T-cell (primary cell): ENCODE results near the gene ZNF786. TPM values are rescaled to one million over a fixed set of nuclear protein-coding genes. Genes with fewer than 3 reads are reported as not detected.

Source experiments
- ATAC-seq, 4 experiments: fragments of 200-7000 bp in 3 of 4; fragments of 150-1000 bp in 1 of 4; cut with Tn5 transposase; replicated peaks in 1 of 4; 1 replicate in 3 of 4; 2 replicates in 1 of 4; pipeline ENCODE4 v1.10.0; 2021; ENCODE audit warnings: moderate library complexity in 3 of 4, mild to moderate bottlenecking in 2 of 4, moderate number of reproducible peaks in 1 of 4
- CTCF ChIA-PET, 2 donors: fragments of 300-600 bp; sonication (Branson Sonifier 250); formaldehyde crosslinking; loops; one replicate each; lab custom pipeline; 2022; ENCODE audit warnings: antibody characterized with exemption in 2 of 2; lab: Charles Lee
- POLR2A ChIA-PET, 2 donors: fragments of 300-600 bp; sonication (Branson Sonifier 250); formaldehyde crosslinking; loops; one replicate each; lab custom pipeline; 2022; ENCODE audit warnings: antibody characterized with exemption in 2 of 2; lab: Charles Lee
- DNase-seq, 35 experiments: peaks; one replicate each; pipeline versions ENCODE4 v3.0.0 to v3.0.0-alpha.2; 2013 to 2023
- H3K27ac ChIP-seq: one replicate; pipeline ENCODE4 v1.5.1; 2013; ENCODE audit warnings: low read length
- H3K27me3 ChIP-seq, 2 experiments: replicated peaks in 1 of 2; 1 replicate in 1 of 2; 2 replicates in 1 of 2; pipeline versions ENCODE4 v1.6.1 to v1.7.0; 2013; ENCODE audit warnings: low read length in 1 of 2, mixed read lengths in 1 of 2; ENCODE audit not compliant: control insufficient read depth in 2 of 2, insufficient read depth in 2 of 2; ENCODE audit errors: extremely low read depth in 1 of 2
- H3K36me3 ChIP-seq, 2 donors: 1 replicate in 1 of 2; 2 replicates in 1 of 2; pipeline versions ENCODE4 v1.6.1 to v1.7.0; 2013; ENCODE audit warnings: low read length in 1 of 2; ENCODE audit not compliant: control insufficient read depth in 2 of 2, insufficient read depth in 1 of 2; ENCODE audit errors: extremely low read depth in 1 of 2
- H3K4me1 ChIP-seq, 2 experiments: 1 replicate in 1 of 2; 2 replicates in 1 of 2; pipeline versions ENCODE4 v1.6.1 to v1.7.0; 2013; ENCODE audit warnings: low read length in 2 of 2, mixed read lengths in 1 of 2; ENCODE audit not compliant: insufficient read depth in 2 of 2, control insufficient read depth in 1 of 2; ENCODE audit errors: extremely low read depth in 1 of 2
- H3K4me3 ChIP-seq, 2 donors: 1 replicate in 1 of 2; 2 replicates in 1 of 2; pipeline versions ENCODE4 v1.5.1 to v1.7.0; 2013; ENCODE audit warnings: mild to moderate bottlenecking in 2 of 2, low read length in 1 of 2, moderate library complexity in 1 of 2; ENCODE audit not compliant: control insufficient read depth in 1 of 2; ENCODE audit errors: extremely low read depth in 1 of 2
- H3K9me3 ChIP-seq: 2 replicates; pipeline ENCODE4 v1.7.0; 2013
- H3K27ac Mint-ChIP-seq, 2 donors: one replicate each; pipeline ENCODE4 v1.8.0; 2020 to 2021; ENCODE audit warnings: mild to moderate bottlenecking in 2 of 2, mixed read lengths in 2 of 2
- H3K27me3 Mint-ChIP-seq, 2 donors: one replicate each; pipeline ENCODE4 v1.8.0; 2021 to 2022; ENCODE audit warnings: mixed read lengths in 2 of 2
- H3K36me3 Mint-ChIP-seq: one replicate; pipeline ENCODE4 v1.8.0; 2021; ENCODE audit warnings: mixed read lengths
- H3K4me1 Mint-ChIP-seq, 3 donors: one replicate each; pipeline ENCODE4 v1.8.0; 2020 to 2022; ENCODE audit warnings: mixed read lengths in 3 of 3, mild to moderate bottlenecking in 1 of 3
- H3K4me3 Mint-ChIP-seq, 3 donors: one replicate each; pipeline ENCODE4 v1.8.0; 2020 to 2022; ENCODE audit warnings: mild to moderate bottlenecking in 3 of 3, mixed read lengths in 3 of 3, moderate library complexity in 3 of 3
- H3K9me3 Mint-ChIP-seq, 3 donors: one replicate each; pipeline ENCODE4 v1.8.0; 2020 to 2022; ENCODE audit warnings: mixed read lengths in 3 of 3
- WGBS: methylation state at CpG from one replicate; pipeline ENCODE4 v1.1.5; 2013; ENCODE audit warnings: missing lambda C conversion rate; ENCODE audit not compliant: insufficient coverage; 5-methylcytosine and 5-hydroxymethylcytosine counted together
- total RNA-seq, 35 experiments: library from RNA in 6 of 35; stranded (reverse) in 6 of 35; fragments of 120-200 nt in 1 of 35; gene quantifications; one replicate each; pipeline versions ENCODE4 v1.2.1 to v1.2.4 and lab custom pipeline; 2013 to 2026

The ZNF786 gene
- total RNA-seq, 5 donors from 2014 or later (not counting 1 experiment from before 2014, with no cell fraction given) = 6.2 to 21.1 (median 18.8) TPM

GRCh38 chr7:149125863-149126661 is 35.5 kb upstream of the ZNF786 start, which contains the start of gene ZNF425:
Gene ZNF425 (minus strand): TSS chr7:149126324. CDS start chr7:149126213, 111 bp downstream.
- Mint-ChIP-seq H3K27ac (peak within 1 kb of the TSS; percentile 99 to 100), H3K27me3 (no peaks in the 10 kb centered on the region), H3K4me1 (peaks cover 20 to 29% (median 21%) of the 10 kb centered on the region in 3 donors), H3K4me3 (peak within 1 kb of the TSS; percentile 95 to 100 (median 100)), H3K36me3 (peaks cover 7% of the 10 kb centered on the region), H3K9me3 (peaks cover 4 to 7% (median 6%) of the 10 kb centered on the region in 3 donors)
- Histone ChIP-seq H3K27ac (peak within 1 kb of the TSS; percentile 85), H3K27me3 (peaks cover 0 to 2% of the 10 kb centered on the region in 2 experiments), H3K36me3 (peaks cover 0 to 8% of the 10 kb centered on the region in 2 donors), H3K4me1 (peaks cover 6 to 13% of the 10 kb centered on the region in 2 experiments), H3K9me3 (no peaks in the 10 kb centered on the region), H3K4me3 (peak within 1 kb of the TSS; percentile 92 to 95)
- under 1% methylated on average over 71 of the region's 72 CpGs for WGBS
- ChIA-PET POLR2A (interaction anchor here (0.5 to 0.8 kb wide), 6 partner anchors 21 to 496 kb away, joined by 3 to 8 read pairs (median 5); partner anchors contain the start of gene ZNF398 (in 2 of the 2)), CTCF (interaction anchor here (0.6 to 3.3 kb wide), 11 partner anchors 9 to 121 kb away, joined by 3 to 27 read pairs (median 4); partner anchors contain the start of gene ZNF398 (in 2 of the 2))
- peak; percentile 82 to 97 (median 91) for DNase-seq
- peak; percentile 87 to 93 (median 88) for ATAC-seq

GRCh38 chr7:149125189-149125862 is 34.8 kb upstream of the ZNF786 start:
- CTCF ChIA-PET = interaction anchor here (0.6 to 3.3 kb wide), 7 partner anchors 22 to 154 kb away, joined by 3 to 27 read pairs (median 5); partner anchors contain the start of gene ZNF398 (in 2 of the 2)
- 16% methylated on average over 21 of the region's 21 CpGs for whole genome bisulfite sequencing
- H3K4me3 ChIP-seq = peak overlapping the region; percentile 92 to 95
- POLR2A ChIA-PET = interaction anchor here in 1 of 2 donors (0.6 to 0.8 kb wide), 2 partner anchors 22 to 106 kb away, joined by 4 to 6 read pairs; partner anchors contain the start of gene ZNF398
- H3K9me3 ChIP-seq = no peaks in the 10 kb centered on the region
- Mint-ChIP-seq H3K27ac (peak overlapping the region; percentile 99 to 100), H3K36me3 (peaks cover under 1% of the 10 kb centered on the region), H3K4me1 (peaks cover 20 to 29% (median 21%) of the 10 kb centered on the region in 3 donors), H3K9me3 (no peaks in the 10 kb centered on the region), H3K27me3 (no peaks in the 10 kb centered on the region), H3K4me3 (peak overlapping the region; percentile 95 to 100 (median 100))
- H3K27me3 ChIP-seq = peaks cover 0 to 2% of the 10 kb centered on the region in 2 experiments
- peaks cover 6 to 13% of the 10 kb centered on the region in 2 experiments for H3K4me1 ChIP-seq
- DNase-seq (peak in 4 of 35 experiments; percentile 1 to 12 (median 9)), ATAC-seq (no peak)
- peak overlapping the region; percentile 66 for H3K27ac ChIP-seq
- H3K36me3 ChIP-seq = peaks cover 0 to 2% of the 10 kb centered on the region in 2 donors

GRCh38 chr7:149109969-149110368 is 19.5 kb upstream of the ZNF786 start:
- peaks cover 11% of the 10 kb centered on the region for H3K36me3 Mint-ChIP-seq
- H3K27me3 ChIP-seq = no peaks in the 10 kb centered on the region
- no peak overlapping the region for H3K4me3 ChIP-seq
- no peaks in the 10 kb centered on the region for H3K4me1 ChIP-seq
- CTCF ChIA-PET = no interaction called here
- no peak for ATAC-seq
- POLR2A ChIA-PET = no interaction called here
- H3K27ac ChIP-seq = no peak overlapping the region
- no peaks in the 10 kb centered on the region for H3K9me3 ChIP-seq
- no peak for DNase-seq
- H3K27ac Mint-ChIP-seq = no peak overlapping the region
- H3K9me3 Mint-ChIP-seq = no peaks in the 10 kb centered on the region
- H3K4me1 Mint-ChIP-seq = no peaks in the 10 kb centered on the region
- no peaks in the 10 kb centered on the region for H3K27me3 Mint-ChIP-seq
- 94% methylated on average over 3 of the region's 12 CpGs for WGBS
- no peaks in the 10 kb centered on the region for H3K36me3 ChIP-seq
- no peak overlapping the region for H3K4me3 Mint-ChIP-seq

GRCh38 chr7:149104749-149105148 is 14.2 kb upstream of the ZNF786 start:
- Mint-ChIP-seq H3K9me3 (no peaks in the 10 kb centered on the region), H3K27me3 (no peaks in the 10 kb centered on the region), H3K36me3 (peaks cover 8% of the 10 kb centered on the region), H3K27ac (no peak overlapping the region), H3K4me3 (no peak overlapping the region), H3K4me1 (no peaks in the 10 kb centered on the region)
- Histone ChIP-seq H3K4me3 (no peak overlapping the region), H3K36me3 (peaks cover 0 to 3% of the 10 kb centered on the region in 2 donors), H3K27me3 (no peaks in the 10 kb centered on the region), H3K27ac (no peak overlapping the region), H3K4me1 (no peaks in the 10 kb centered on the region), H3K9me3 (no peaks in the 10 kb centered on the region)
- POLR2A ChIA-PET = no interaction called here
- WGBS = 96% methylated on average over 25 of the region's 25 CpGs
- CTCF ChIA-PET = no interaction called here
- ATAC-seq (no peak), DNase-seq (no peak)

- ChIA-PET POLR2A (no interaction called here), CTCF (no interaction called here)
- H3K27ac ChIP-seq = no peak overlapping the region
- H3K4me3 Mint-ChIP-seq = no peak overlapping the region
- WGBS = 97% methylated on average over 35 of the region's 35 CpGs
- H3K4me1 Mint-ChIP-seq = no peaks in the 10 kb centered on the region
- H3K27me3 Mint-ChIP-seq = no peaks in the 10 kb centered on the region
- no peaks in the 10 kb centered on the region for H3K9me3 Mint-ChIP-seq
- H3K4me1 ChIP-seq = no peaks in the 10 kb centered on the region
- peaks cover 8% of the 10 kb centered on the region for H3K36me3 Mint-ChIP-seq
- H3K4me3 ChIP-seq = no peak overlapping the region
- H3K9me3 ChIP-seq = no peaks in the 10 kb centered on the region
- ATAC-seq (no peak), DNase-seq (no peak)
- peaks cover 0 to 3% of the 10 kb centered on the region in 2 donors for H3K36me3 ChIP-seq
- no peaks in the 10 kb centered on the region for H3K27me3 ChIP-seq
- no peak overlapping the region for H3K27ac Mint-ChIP-seq
These were observed 13.7 kb upstream of the ZNF786 start for GRCh38 chr7:149104214-149104613.

GRCh38 chr7:149103424-149103823 is 12.9 kb upstream of the ZNF786 start:
- Mint-ChIP-seq H3K36me3 (peaks cover 8% of the 10 kb centered on the region), H3K27ac (no peak overlapping the region), H3K9me3 (no peaks in the 10 kb centered on the region), H3K4me1 (no peaks in the 10 kb centered on the region), H3K4me3 (no peak overlapping the region), H3K27me3 (no peaks in the 10 kb centered on the region)
- CTCF ChIA-PET = no interaction called here
- H3K4me1 ChIP-seq = no peaks in the 10 kb centered on the region
- H3K4me3 ChIP-seq = no peak overlapping the region
- POLR2A ChIA-PET = interaction anchor here in 1 of 2 donors (0.6 kb wide), 1 partner anchor 216 kb away, joined by 3 read pairs; no protein-coding TSS in a partner anchor
- no peak for DNase-seq
- H3K9me3 ChIP-seq = no peaks in the 10 kb centered on the region
- H3K27me3 ChIP-seq = no peaks in the 10 kb centered on the region
- no peak overlapping the region for H3K27ac ChIP-seq
- WGBS = 90% methylated on average over 9 of the region's 9 CpGs
- H3K36me3 ChIP-seq = peaks cover 0 to 3% of the 10 kb centered on the region in 2 donors
- ATAC-seq = no peak
